PC-3 (cell line): ENCODE results near the gene MGMT.

Experiments used
- EZH2 ChIP-seq: fragments of 300-600 bp; sonication (generic); IDR thresholded peaks from one replicate; pipeline ENCODE4 v1.6.1; 2017; ENCODE audit warnings: antibody characterized with exemption, mild to moderate bottlenecking, low read length; ENCODE audit not compliant: unreplicated experiment
- EZH2phosphoT487 ChIP-seq: fragments of 300-600 bp; sonication (generic); IDR thresholded peaks from 2 replicates; pipeline ENCODE4 v1.6.1; 2018; ENCODE audit warnings: mild to moderate bottlenecking, antibody characterized with exemption, low read length, borderline replicate concordance
- TF ChIP-seq, protein P1 (sequence below): fragments of 300-600 bp; sonication (generic); conservative IDR thresholded peaks from 2 replicates; pipeline ENCODE4 v1.5.1; 2017; ENCODE audit warnings: antibody characterized with exemption, low read depth, mild to moderate bottlenecking, low read length

DNA sequence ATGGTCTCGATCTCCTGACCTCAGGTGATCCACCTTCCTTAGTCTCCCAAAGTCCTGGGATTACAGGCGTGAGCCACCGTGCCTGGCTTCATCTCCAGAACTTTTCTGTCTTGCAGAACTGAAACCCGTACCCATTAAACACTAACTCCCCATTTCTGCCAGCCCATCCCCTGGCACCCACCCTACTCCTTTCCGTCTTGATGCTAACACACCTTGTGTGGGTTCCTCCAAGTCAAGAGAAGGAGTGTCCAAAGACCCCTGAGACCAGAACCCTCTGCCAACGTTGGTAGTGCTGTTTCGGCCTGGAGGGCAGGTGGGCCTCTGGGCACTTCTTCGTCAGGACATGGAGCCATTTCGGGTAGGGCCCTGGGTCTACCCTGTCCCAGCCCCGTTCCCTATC lies 83.6 kb downstream of the MGMT start:
- TF ChIP-seq EZH2phosphoT487: no peak
- TF ChIP-seq, protein P1, sequence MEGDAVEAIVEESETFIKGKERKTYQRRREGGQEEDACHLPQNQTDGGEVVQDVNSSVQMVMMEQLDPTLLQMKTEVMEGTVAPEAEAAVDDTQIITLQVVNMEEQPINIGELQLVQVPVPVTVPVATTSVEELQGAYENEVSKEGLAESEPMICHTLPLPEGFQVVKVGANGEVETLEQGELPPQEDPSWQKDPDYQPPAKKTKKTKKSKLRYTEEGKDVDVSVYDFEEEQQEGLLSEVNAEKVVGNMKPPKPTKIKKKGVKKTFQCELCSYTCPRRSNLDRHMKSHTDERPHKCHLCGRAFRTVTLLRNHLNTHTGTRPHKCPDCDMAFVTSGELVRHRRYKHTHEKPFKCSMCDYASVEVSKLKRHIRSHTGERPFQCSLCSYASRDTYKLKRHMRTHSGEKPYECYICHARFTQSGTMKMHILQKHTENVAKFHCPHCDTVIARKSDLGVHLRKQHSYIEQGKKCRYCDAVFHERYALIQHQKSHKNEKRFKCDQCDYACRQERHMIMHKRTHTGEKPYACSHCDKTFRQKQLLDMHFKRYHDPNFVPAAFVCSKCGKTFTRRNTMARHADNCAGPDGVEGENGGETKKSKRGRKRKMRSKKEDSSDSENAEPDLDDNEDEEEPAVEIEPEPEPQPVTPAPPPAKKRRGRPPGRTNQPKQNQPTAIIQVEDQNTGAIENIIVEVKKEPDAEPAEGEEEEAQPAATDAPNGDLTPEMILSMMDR: no peak
- TF ChIP-seq EZH2: no peak
